G401 (cell line): ENCODE data around the gene ADI1. TPM values are rescaled to one million over a fixed set of nuclear protein-coding genes. Genes with fewer than 3 reads are reported as not detected.
"Not testable (repeated sequence)": the region's sequence is repeated elsewhere in the genome, so short reads cannot be mapped to it uniquely, and the experiment has no call there.

ENCODE experiments used
- DNase-seq: peaks from one replicate; pipeline ENCODE4 v3.0.0-alpha.2; 2015; ENCODE audit warnings: low spot score
- in situ Hi-C: cut with HindIII; loops from 2 replicates; pipeline ENCODE4 v1.10.0; 2016; ENCODE audit warnings: low sequenced_read_pairs, mixed read lengths
- total RNA-seq: library from RNA; depleted of rRNA; stranded (reverse); fragments of >200 nt; shearing (Covaris generic); gene quantifications from 2 replicates; pipeline ENCODE4 v1.2.3, GENCODE V29; 2014

Gene ADI1
- total RNA-seq, 1 experiment from 2014 or later: 63.2 TPM

DNA sequence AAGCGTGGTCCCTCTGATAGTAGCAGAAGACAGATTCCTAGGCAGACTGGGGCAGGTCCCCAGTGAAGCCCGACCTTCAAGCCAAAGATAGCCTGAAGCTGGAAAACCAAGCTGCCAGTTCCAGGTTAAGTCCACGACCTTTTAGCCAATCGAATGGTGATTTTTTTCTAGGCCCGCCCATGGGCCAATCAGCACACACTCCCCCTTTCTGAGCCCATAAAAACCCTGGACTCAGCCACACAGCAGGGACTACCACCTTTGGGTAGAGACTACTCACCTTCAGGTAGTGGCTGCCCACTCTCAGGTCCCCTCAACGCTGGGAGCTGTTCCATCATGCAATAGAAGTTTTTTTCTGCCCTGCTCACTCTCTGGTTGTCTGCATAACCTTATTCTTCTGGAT, 14.5 kb upstream of the ADI1 start:
- in situ Hi-C loops: no loop called here
- no peak for DNase-seq

DNA sequence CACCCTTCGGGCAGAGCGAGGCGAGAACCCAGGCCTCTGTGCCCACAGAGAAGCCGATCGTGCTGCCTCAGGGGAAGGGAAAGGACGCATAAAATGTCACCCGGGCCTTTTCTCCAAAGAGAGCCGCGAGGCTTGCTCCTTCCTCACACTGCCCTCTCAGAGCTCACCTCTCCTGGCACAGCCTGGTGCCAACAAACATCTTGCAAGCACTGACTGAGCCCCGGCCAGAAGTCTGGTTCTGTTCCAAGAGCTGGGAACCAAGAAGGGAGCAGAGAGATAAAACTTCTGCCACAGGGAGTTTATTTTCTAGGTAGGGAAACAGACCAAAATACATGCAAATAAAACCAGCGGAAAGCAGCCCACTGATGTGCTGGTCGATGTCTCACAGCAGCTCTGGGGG, 13.6 kb upstream of the ADI1 start:
- DNase-seq: no peak

DNA sequence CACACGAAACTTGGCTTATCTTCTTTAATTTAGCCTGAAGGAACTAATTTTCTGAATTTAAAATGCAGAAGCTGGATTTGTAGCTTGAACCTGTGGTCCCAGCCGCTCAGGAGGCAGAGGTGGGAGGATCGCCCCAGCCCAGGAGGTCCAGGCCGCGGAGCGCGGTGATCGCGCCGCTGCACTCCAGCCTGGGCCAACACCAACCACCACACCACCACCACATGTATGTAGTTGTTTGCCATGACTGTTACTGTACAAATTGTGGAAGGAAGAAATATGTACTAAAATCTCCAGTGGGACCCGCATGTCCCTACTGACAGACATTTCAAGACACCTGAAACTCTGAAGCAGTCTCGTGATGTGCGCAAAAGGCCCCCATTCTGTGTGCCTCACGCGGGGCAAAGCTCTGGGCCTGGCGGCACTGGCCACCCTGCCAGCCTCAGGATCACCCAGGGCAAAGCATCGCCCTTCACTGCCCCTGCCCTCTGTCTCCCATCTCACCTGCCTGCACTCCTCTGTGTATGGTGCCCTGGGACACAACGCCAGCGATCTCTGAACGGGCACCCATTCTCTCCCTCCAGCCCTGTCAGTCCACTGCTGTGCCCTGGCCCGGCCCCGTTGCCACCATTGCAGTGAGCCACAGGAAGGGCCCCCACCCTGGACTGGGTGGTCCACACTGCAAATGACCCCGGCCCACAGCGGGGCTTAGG, 10.1 kb upstream of the ADI1 start:
- DNase-seq: no peak
- in situ Hi-C loops: no loop called here

More for the DNA sequence above, 13.6 kb upstream of the ADI1 start:
- in situ Hi-C loops: no loop called here

DNA sequence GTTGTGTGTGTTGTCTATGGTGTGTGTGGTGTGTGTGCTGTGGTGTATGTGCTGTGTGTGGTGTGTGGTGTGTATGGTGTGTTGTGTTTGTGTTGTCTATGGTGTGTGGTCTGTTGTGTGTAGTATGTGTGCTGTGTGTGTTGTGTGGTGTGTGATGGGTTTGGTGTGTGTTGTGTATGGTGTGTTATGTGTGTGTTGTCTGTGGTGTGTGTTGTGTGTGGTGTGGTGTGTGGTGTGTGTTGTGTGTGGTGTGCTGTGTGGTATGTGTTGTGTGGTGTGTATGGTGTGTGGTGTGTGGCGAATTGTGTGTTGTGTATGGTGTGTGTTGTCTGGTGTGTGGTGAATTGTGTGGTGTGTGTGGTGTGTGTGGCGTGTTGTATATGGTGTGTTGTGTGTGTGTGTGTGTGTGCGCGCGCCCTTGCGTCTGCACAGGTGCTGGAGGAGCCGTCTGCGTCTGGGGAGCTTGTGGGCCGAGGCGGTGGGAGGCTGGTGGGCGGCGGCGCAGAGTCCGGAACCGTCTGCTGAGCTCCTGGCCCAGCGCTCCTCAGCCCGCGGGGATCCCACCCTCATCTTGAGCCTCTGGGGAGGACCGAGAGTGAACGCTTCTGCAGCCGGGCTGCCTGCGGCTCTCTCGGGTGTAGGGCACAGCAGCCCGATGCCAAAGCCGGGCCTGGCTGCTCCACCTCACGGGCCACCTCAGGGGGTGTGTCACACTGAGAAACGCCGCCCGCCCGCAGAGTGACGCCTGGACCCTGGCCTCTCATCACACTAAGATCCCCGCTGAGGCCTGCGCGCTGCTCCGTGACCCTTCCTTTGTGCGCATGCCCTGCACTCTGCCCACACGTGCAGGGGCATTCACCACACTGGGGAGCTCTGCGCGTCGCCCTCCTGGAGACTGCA, 8.8 kb upstream of the ADI1 start:
- in situ Hi-C loops: no loop called here
- no peak for DNase-seq

DNA sequence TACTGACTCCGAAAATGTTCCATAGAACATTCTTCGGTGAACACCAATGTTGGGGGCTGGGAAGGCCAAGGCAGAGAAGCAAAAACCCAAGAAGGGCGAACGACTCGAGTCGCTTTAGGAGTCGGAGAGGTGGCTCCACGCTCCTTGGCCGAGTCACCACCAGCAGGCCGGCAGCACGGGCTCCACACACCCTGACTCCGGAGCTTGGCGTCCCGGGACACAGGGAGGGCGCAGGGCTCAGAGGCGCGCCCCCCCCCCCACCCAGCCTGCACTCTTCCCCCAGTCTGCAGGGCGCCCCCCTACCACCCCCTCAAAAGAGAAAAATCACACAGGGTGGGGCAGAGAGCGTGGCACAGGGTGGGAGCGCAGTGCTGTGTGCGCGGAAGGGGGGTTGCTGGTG, 7.5 kb upstream of the ADI1 start:
- in situ Hi-C loops: no loop called here
- DNase-seq: no peak

DNA sequence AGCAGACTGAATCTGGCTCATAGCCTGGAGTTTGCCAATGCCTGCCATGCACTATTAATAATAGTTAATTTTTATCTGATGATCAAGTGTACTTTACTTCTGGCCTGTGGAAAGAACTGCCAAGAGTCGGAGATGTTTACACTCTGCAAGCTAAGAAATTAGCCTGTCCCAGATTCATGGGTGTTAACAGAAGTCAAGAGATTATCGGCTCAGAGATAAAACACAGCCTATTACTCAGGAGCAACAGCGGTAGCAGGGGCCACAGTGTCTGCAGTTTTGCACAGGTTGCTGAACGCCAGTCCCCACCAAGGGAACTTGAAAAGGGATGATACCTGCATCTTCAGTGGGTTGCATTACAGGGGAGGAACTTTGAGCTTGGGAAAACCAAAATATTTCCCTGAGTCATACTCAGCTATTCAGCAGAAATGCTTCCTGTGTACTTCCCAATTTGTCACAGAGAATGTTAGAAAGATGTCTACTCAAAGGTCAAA, 4.3 kb upstream of the ADI1 start:
- in situ Hi-C loops: no loop called here
- DNase-seq: no peak

DNA sequence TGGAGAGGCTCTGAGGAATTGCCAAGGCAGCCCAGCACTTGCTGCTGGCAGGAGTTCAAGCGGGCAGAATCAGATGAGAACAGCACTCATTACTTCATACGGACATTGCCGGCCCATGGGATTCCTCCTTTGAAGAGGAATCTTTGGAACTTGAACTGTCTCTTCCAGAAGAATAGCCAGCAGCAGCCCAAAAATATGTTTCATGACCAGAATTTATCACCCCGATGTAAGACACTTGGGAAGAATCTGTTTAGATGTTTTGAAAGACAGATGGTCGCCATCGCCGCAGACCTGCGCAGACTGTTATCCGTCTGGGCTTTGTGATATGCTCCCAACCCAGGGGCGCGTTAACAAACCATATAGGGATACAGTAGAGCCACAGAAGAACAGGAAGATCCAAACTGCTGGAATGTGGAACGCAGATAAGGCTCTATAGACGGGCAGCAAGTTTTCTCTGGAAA, 3.7 kb upstream of the ADI1 start:
- peak; percentile 75 for DNase-seq
- in situ Hi-C loops: no loop called here

DNA sequence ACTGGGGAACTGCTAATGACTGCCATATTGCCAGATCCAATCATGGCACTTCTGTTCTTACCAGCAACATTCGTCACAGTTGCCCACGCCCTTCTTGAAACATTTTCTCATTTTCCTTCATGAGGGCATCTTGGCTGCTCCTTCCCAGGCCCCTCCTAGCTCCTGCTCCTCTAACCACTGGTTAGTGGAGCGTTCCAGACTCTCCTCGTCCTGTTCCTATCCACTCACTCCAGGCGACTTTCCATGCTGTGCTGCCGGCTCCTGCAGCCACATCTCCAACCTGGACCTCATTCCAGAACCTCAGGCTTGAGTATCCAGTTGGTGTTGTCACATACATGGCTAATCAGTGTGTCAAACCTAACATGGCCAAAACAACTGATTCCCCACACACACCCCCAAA, 1.3 kb upstream of the ADI1 start:
- no peak for DNase-seq
- in situ Hi-C loops: no loop called here

DNA sequence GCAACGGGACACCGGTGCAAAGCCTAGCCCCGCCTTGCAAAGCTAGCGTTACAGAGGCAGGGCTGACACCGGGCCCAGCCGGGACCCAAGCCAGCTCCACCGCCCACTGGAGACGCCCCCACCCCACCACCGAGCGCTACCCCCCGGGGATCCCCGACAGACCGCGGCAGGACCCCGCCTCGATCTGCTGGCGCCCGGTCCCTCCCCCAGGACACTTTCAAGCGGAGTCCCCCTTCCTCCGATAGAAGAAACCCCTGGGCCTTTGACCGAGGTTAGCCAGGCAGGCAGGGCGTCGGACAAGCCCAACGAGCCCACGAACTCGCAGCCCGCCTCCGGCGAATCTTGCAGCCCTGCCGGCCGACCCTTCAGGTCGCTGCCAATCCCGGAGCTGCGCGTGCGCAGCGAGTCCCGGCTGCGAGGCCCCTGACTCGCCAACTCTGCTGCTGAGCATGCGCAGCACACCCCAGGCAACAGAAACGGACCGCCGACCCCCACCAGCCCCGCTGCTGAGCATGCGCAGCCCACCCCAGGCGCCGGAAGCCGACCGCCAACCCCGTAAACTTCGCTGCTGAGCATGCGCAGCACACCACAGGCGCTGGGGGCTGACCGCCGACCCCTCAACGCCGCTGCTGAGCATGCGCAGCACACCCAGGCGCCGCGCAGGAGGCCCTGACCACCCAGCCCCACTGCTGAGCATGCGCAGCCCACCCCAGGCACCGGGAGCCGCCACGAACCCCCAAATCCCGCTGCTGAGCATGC, 656 bp downstream of the ADI1 start:
- in situ Hi-C loops: no loop called here
- peak; percentile 92 for DNase-seq

DNA sequence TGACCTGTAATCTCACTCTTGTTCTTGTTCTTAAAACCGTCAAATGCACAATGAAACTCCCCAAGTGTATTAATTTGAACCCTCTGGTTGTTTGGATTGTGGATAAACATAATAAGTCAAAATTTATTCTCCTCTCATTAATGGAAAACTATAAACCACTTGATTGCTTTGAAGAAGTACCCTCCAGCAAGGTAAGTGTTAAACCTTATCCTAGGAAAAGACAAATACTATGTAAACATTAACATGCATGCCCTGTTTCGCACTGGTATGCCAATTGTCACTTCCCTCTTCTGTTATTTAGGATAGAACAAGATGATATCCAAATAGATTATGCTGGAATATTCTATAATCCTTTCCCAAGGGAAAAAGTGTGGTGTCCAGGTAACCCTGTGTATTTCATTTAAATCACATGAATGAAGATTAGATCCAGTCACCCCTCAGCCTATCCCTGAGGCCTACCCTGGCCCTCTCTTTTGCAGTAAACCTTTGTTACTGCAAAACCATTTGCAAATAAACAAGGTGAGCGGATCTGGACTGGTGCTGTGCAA, 1.3 kb downstream of the ADI1 start:
- DNase-seq: peak; percentile 76
- in situ Hi-C loops: no loop called here

DNA sequence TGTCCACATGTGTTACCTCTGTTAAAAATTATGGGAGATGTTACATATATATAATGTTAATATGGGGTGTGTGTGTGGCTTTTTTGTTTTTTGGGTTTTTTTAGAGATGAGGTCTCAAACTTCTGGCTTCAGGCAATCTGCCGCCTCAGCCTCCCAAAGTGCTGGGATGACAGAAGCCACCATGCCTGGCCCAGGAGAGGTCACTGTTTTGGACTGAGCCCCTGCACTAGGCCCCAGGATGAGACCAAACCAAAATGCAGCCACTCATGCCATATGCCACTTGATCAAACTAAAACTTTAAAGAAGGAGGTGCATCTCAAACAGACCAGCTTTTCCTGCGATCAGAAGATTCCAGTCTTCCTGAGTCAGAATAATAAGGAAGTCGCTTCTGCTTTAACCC, 2.5 kb downstream of the ADI1 start:
- no peak for DNase-seq
- in situ Hi-C loops: no loop called here

DNA sequence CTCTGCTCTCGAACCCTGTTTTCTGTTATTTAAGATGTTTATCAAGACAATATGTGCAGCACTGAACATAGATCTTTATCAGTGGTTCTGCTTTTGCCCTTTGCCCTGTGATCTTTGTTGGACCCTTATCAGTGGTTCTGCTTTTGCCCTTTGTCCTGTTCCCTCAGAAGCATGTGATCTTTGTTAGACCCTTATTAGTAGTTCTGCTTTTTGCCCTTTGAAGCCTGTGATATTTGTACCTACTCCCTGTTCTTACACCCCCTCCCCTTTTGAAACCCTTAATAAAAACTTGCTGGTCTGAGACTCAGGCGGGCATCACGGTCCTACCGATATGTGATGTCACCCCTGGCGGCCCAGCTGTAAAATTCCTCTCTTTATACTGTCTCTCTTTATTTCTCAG, 3.9 kb downstream of the ADI1 start:
- in situ Hi-C loops, DNase-seq: not testable (repeated sequence)

DNA sequence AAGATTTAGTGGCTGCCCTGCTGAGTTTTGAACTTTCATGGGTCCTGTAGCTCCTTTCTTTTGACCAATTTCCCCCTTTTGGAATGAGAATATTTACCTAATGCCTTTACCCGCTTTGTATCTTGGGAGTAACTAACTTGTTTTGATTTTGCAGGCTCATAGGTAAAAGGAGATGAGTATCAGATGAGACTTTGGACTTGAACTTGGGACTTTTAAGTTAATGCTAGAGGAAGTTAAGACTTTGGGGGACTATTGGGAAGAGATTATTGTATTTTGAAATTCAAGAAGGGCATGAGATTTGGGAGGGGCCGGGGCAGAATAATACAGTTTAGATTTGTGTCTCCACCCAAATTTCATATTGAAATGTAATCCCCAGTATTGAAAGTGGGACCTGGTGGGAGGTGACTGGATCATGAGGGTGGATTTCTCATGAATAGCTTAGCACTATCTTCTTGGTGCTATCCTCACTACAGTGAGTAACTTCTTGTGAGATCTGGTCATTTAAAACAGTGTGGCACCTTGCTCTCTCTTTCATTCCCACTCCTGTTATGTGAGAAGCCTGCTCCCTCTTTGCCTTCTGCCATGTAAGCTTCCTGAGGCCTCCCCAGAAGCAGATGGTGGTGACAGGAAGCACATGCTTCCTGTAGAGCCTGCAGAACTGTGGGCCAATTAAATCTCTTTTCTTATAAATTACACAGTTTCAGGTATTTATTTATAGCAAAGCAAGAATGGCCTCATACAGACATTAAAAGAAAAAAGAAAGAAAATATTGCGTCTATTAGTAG, 6.1 kb downstream of the ADI1 start:
- in situ Hi-C loops: no loop called here
- peak; percentile 83 for DNase-seq

DNA sequence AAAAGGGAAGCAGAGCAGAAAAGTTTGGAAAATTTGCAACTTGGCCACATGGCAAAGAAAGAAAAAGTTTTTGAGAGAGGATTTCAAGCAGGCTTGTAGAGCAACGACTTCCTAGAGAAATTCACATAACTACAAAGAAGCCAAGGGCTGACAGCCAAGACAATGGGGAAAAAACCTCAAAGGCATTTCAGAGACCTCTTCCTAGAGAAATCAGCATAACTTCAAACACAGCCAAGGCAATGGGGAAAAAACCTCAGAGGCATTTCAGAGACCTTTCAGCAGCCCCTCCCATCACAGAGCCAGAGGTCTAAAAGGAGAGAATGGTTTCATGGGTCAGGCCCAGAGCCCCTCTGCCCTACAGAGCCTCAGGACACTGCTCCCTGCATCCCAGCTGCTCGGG, 7.2 kb downstream of the ADI1 start:
- in situ Hi-C loops: no loop called here
- DNase-seq: no peak

DNA sequence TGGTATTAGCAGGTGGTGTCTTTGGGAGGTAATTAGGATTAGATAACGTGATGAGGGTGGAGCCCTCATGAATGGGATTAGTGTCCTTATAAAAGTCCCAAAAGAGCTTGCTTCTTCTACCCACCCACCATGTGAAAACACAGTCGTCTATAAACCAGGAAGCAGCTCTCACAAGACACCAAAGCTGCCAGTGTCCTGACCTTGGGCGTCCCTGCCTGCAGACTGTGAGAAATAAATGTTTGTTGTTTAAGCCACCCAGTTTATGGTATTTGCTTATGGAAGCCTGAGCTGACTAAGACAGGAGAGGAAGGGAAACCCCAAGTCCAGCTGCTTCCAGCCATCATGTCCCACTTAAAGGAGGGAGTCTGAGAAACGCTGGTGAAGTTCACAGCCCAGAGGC, 13.6 kb downstream of the ADI1 start:
- in situ Hi-C loops: no loop called here
- DNase-seq: no peak

DNA sequence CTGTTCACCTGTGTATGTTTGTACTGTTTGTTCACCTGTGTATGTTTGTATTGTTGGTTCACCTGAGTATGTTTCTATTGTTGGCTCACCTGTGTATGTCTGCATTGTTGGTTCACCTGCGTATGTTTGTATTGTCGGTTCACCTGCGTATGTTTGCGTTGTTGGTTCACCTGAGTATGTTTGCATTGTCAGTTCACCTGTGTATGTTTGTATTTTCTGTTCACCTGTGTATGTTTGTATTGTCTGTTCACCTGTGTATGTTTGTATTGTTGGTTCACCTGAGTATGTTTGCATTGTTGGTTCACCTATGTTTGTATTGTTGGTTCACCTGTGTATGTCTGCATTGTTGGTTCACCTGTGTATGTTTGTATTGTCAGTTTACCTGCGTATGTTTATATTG, 14.6 kb downstream of the ADI1 start:
- no peak for DNase-seq
- in situ Hi-C loops: no loop called here

DNA sequence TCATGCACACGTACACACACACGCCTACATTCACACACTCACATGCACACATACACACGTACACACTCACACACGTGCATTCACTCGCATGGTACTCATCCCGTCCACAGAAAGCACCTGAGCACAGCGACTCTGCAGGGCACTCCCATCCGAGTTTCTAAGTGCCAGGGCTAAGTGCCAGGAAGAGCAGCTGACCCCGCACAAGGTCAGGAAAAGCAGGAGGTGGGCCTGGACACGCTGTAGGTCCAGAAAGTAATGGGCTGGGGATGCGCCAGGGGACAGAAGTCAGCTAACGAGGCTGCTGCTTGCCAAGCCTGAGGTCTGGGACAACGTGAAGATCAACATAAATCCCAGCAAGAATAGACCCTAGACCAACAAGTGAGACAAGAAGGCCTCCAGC, 15.8 kb downstream of the ADI1 start:
- no peak for DNase-seq
- in situ Hi-C loops: no loop called here

DNA sequence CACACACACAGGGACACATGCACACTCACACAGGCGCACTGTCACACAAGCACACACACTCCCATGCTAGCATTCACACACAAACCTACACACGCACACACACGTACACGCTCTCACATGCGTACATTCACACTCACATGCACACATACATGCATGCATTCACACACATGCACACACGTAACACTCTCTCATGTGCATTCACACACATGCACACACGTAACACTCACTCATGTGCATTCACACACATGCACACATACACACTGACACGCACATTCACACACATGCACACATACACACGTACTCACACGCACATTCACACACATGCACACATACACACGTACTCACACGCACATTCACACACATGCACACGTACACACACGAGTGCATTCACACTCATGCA, 16.3 kb downstream of the ADI1 start:
- DNase-seq: no peak
- in situ Hi-C loops: no loop called here
